ENCODE data around the gene KCNAB1. TPM values are rescaled to one million over a fixed set of nuclear protein-coding genes. Genes with fewer than 3 reads are reported as not detected.
A peak's percentile ranks its signal among the peaks of the same experiment; 100 is the strongest.

Gene KCNAB1
- total and polyA plus RNA-seq, 2 donors (not counting 1 experiment from before 2014, with no cell fraction given): 0.03 to 0.33 TPM

DNA sequence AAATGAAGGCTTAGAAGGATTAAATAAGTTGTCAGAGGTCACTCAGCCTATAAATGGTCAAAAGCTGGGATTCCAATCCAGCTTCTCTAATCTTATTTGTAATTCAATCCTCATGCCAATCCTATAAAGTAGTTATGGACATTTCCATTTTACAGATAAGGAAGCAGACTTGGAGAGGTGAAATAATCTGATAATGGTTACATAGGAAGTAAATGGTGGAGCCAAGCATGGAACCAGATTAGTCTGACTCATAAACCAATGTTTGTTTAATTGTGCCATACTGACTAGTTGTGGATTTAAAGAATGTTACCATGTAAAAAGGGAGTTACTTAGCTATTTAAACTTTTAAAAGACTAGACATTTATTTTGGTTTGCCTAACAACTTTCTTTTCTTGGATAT is 59.7 kb downstream of the KCNAB1 start:
- no peak for TF ChIP-seq CTCF (conservative IDR thresholded peaks at IDR 0.05 in 1 of 2, IDR thresholded peaks at IDR 0.05 in 1 of 2; ENCODE audit: low read depth in 1 of 2, low read length in 2 of 2)
- TF ChIP-seq EZH2 (IDR thresholded peaks at IDR 0.05; ENCODE audit: low read length, missing control alignments): no peak
- no peaks in the 10 kb centered on the region for H3K79me2 ChIP-seq (ENCODE audit: control insufficient read depth, insufficient read depth, low read length)
- H3K4me1 ChIP-seq (ENCODE audit: control insufficient read depth, extremely low read depth, insufficient read depth, low read length): no peaks in the 10 kb centered on the region
- no peak overlapping the region for H2AFZ ChIP-seq (ENCODE audit: low read length)
- peak; percentile 33 to 82 for DNase-seq (ENCODE audit: low read depth in 2 of 2)
- H3K4me3 ChIP-seq (replicated peaks in 1 of 4; ENCODE audit: control extremely low read depth in 1 of 4, insufficient read depth in 1 of 4, low read depth in 3 of 4, low read length in 4 of 4): no peak overlapping the region
- no peaks in the 10 kb centered on the region for H3K27me3 ChIP-seq (ENCODE audit: control insufficient read depth, insufficient read depth, low read length)
- no peaks in the 10 kb centered on the region for H3K9me3 ChIP-seq (ENCODE audit: control insufficient read depth, insufficient read depth, low read depth, low read length)
- no peak overlapping the region for H3K27ac ChIP-seq (ENCODE audit: insufficient read depth, low read length)
- no peaks in the 10 kb centered on the region for H4K20me1 ChIP-seq (ENCODE audit: control insufficient read depth, extremely low read depth, insufficient read depth, low read length)
- no peak overlapping the region for H3K4me2 ChIP-seq (ENCODE audit: extremely low read depth, insufficient read depth, low read length)
- H3K36me3 ChIP-seq (ENCODE audit: control insufficient read depth, insufficient read depth, low read length): no peaks in the 10 kb centered on the region
- no peak overlapping the region for H3K9ac ChIP-seq (ENCODE audit: insufficient read depth, low read length)

- H3K9ac ChIP-seq (ENCODE audit: insufficient read depth, low read length): no peak overlapping the region
- no peaks in the 10 kb centered on the region for H3K79me2 ChIP-seq (ENCODE audit: control insufficient read depth, insufficient read depth, low read length)
- H3K36me3 ChIP-seq (ENCODE audit: control insufficient read depth, insufficient read depth, low read length): no peaks in the 10 kb centered on the region
- H3K4me3 ChIP-seq (replicated peaks in 1 of 4; ENCODE audit: control extremely low read depth in 1 of 4, insufficient read depth in 1 of 4, low read depth in 3 of 4, low read length in 4 of 4): no peak overlapping the region
- H3K27ac ChIP-seq (ENCODE audit: insufficient read depth, low read length): no peak overlapping the region
- no peaks in the 10 kb centered on the region for H3K9me3 ChIP-seq (ENCODE audit: control insufficient read depth, insufficient read depth, low read depth, low read length)
- no peak for TF ChIP-seq CTCF (conservative IDR thresholded peaks at IDR 0.05 in 1 of 2, IDR thresholded peaks at IDR 0.05 in 1 of 2; ENCODE audit: low read depth in 1 of 2, low read length in 2 of 2)
- no peak for TF ChIP-seq EZH2 (IDR thresholded peaks at IDR 0.05; ENCODE audit: low read length, missing control alignments)
- H3K4me1 ChIP-seq (ENCODE audit: control insufficient read depth, extremely low read depth, insufficient read depth, low read length): no peaks in the 10 kb centered on the region
- no peak overlapping the region for H3K4me2 ChIP-seq (ENCODE audit: extremely low read depth, insufficient read depth, low read length)
- no peaks in the 10 kb centered on the region for H4K20me1 ChIP-seq (ENCODE audit: control insufficient read depth, extremely low read depth, insufficient read depth, low read length)
- peak; percentile 9 to 83 for DNase-seq (ENCODE audit: low read depth in 2 of 2)
- no peaks in the 10 kb centered on the region for H3K27me3 ChIP-seq (ENCODE audit: control insufficient read depth, insufficient read depth, low read length)
- H2AFZ ChIP-seq (ENCODE audit: low read length): no peak overlapping the region
Measured at GRCh38 chr3:156181509-156181908, 61.1 kb downstream of the KCNAB1 start.

DNA sequence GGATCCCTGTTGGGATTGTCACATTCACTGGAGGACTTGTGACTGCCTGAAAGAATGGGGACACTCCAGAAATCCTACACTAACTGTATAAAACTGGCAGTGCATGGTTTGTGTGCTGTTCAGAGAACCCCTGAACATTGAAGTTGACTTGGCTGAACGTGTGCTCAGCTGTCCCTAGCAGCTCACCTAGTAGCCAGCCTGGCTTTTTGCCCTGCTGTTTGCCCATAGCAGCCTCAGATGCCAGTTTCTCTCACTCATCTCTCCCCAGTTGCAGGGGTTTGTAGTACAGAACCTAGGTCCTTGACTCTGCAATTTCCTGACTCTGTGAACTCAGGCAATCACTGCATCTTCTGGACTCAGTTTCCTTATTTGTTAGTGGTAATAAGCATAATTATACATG is 63.0 kb downstream of the KCNAB1 start:
- Histone ChIP-seq H3K36me3 (ENCODE audit: control insufficient read depth, insufficient read depth, low read length) (no peaks in the 10 kb centered on the region), H2AFZ (ENCODE audit: low read length) (no peak overlapping the region), H3K4me1 (ENCODE audit: control insufficient read depth, extremely low read depth, insufficient read depth, low read length) (no peaks in the 10 kb centered on the region), H3K4me3 (replicated peaks in 1 of 4; ENCODE audit: control extremely low read depth in 1 of 4, insufficient read depth in 1 of 4, low read depth in 3 of 4, low read length in 4 of 4) (no peak overlapping the region), H3K4me2 (ENCODE audit: extremely low read depth, insufficient read depth, low read length) (no peak overlapping the region), H4K20me1 (ENCODE audit: control insufficient read depth, extremely low read depth, insufficient read depth, low read length) (no peaks in the 10 kb centered on the region), H3K9ac (ENCODE audit: insufficient read depth, low read length) (no peak overlapping the region), H3K27me3 (ENCODE audit: control insufficient read depth, insufficient read depth, low read length) (no peaks in the 10 kb centered on the region), H3K9me3 (ENCODE audit: control insufficient read depth, insufficient read depth, low read depth, low read length) (no peaks in the 10 kb centered on the region), H3K27ac (ENCODE audit: insufficient read depth, low read length) (no peak overlapping the region), H3K79me2 (ENCODE audit: control insufficient read depth, insufficient read depth, low read length) (no peaks in the 10 kb centered on the region)
- no peak for DNase-seq (ENCODE audit: low read depth in 2 of 2)
- TF ChIP-seq CTCF (conservative IDR thresholded peaks at IDR 0.05 in 1 of 2, IDR thresholded peaks at IDR 0.05 in 1 of 2; ENCODE audit: low read depth in 1 of 2, low read length in 2 of 2) (no peak), EZH2 (IDR thresholded peaks at IDR 0.05; ENCODE audit: low read length, missing control alignments) (no peak)

All from fibroblast of lung (primary cell).